ENCODE measurements around the gene STK24. TPM values are rescaled to one million over a fixed set of nuclear protein-coding genes. Genes with fewer than 3 reads are reported as not detected.

The STK24 gene
- total RNA-seq, 2 experiments from 2014 or later = 60.4 to 88.7 TPM

- intact Hi-C loops (cut with micrococcal nuclease; ENCODE audit: unreplicated experiment) = loop anchor here (2.0 to 5.0 kb wide), 2 partner anchors 41 to 82 kb away; no protein-coding TSS in a partner anchor
- peaks cover 66% of the 10 kb centered on the region for H3K79me2 ChIP-seq (ENCODE audit: insufficient read depth, low read depth, low read length)
- no peak for TF ChIP-seq EZH2phosphoT487 (IDR thresholded peaks at IDR 0.05; ENCODE audit: borderline replicate concordance, low read depth, low read length)
- TF ChIP-seq, protein P1, sequence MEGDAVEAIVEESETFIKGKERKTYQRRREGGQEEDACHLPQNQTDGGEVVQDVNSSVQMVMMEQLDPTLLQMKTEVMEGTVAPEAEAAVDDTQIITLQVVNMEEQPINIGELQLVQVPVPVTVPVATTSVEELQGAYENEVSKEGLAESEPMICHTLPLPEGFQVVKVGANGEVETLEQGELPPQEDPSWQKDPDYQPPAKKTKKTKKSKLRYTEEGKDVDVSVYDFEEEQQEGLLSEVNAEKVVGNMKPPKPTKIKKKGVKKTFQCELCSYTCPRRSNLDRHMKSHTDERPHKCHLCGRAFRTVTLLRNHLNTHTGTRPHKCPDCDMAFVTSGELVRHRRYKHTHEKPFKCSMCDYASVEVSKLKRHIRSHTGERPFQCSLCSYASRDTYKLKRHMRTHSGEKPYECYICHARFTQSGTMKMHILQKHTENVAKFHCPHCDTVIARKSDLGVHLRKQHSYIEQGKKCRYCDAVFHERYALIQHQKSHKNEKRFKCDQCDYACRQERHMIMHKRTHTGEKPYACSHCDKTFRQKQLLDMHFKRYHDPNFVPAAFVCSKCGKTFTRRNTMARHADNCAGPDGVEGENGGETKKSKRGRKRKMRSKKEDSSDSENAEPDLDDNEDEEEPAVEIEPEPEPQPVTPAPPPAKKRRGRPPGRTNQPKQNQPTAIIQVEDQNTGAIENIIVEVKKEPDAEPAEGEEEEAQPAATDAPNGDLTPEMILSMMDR (conservative IDR thresholded peaks at IDR 0.05; ENCODE audit: low read length) = no peak
- BruUV-seq (replicated peaks) = no TSS peak
- peak overlapping the region; percentile 51 for H3K4me3 ChIP-seq (ENCODE audit: low read depth, low read length, poor library complexity, severe bottlenecking)
- ChIA-PET CTCF (ENCODE audit: unreplicated experiment) (no interaction called here), POLR2A (interaction anchor here (1.6 to 3.2 kb wide), 2 partner anchors 19 to 83 kb away, joined by 4 to 16 read pairs; no protein-coding TSS in a partner anchor)
- peak overlapping the region; percentile 94 for H3K27ac ChIP-seq (ENCODE audit: low read depth, low read length, poor library complexity, severe bottlenecking)
- peak overlapping the region; percentile 74 for H3K4me2 ChIP-seq (ENCODE audit: low read length)
- DNase-seq (ENCODE audit: low spot score) = peak; percentile 83
- peaks cover 57% of the 10 kb centered on the region for H4K20me1 ChIP-seq (ENCODE audit: insufficient read depth, low read length)
- no peaks in the 10 kb centered on the region for H3K9me3 ChIP-seq (ENCODE audit: low read length)
- H3K4me1 ChIP-seq (ENCODE audit: insufficient read depth, low read length, poor library complexity, severe bottlenecking) = peaks cover 48% of the 10 kb centered on the region
- H3K9me2 ChIP-seq (ENCODE audit: insufficient read depth, low read length) = no peaks in the 10 kb centered on the region
- no peaks in the 10 kb centered on the region for H3K36me3 ChIP-seq (ENCODE audit: insufficient read depth, low read length)
- H2AFZ ChIP-seq (ENCODE audit: low read length) = no peak overlapping the region
Observed at GRCh38 chr13:98488736-98489135, 88.2 kb downstream of the STK24 start.

DNA sequence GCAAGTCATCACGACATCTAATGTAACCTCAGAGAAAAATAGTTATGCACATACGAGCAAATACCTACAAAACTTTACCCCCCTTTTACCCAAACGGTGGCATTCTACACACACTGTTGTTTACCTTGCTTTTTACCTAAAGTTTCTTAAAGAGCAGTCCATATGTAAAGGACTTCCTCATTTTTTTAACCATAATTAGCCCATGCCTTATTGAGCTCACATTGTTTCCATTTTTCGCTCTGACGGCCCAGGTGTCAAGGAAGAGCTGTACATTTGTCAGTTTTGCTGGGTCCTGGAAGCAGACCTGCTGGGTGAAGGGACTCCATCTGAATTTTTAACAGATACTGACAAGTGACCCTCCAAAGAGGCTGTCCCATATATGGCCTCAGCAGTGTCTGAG, 89.4 kb downstream of the STK24 start:
- H4K20me1 ChIP-seq (ENCODE audit: insufficient read depth, low read length) = peaks cover 57% of the 10 kb centered on the region
- CTCF ChIA-PET (ENCODE audit: unreplicated experiment) = interaction anchor here (0.6 to 1.0 kb wide), 4 partner anchors 11 to 95 kb away, joined by 3 to 6 read pairs (median 4); no protein-coding TSS in a partner anchor
- DNase-seq (ENCODE audit: low spot score) = peak; percentile 75
- POLR2A ChIA-PET = interaction anchor here (0.5 to 3.2 kb wide), 7 partner anchors 11 to 1409 kb away, joined by 3 to 16 read pairs (median 4); no protein-coding TSS in a partner anchor
- peak overlapping the region; percentile 74 for H3K4me2 ChIP-seq (ENCODE audit: low read length)
- intact Hi-C loops (cut with micrococcal nuclease; ENCODE audit: unreplicated experiment) = loop anchor here (5.0 kb wide), 1 partner anchor 40 kb away; no protein-coding TSS in a partner anchor
- H3K9me3 ChIP-seq (ENCODE audit: low read length) = no peaks in the 10 kb centered on the region
- TF ChIP-seq EZH2phosphoT487 (IDR thresholded peaks at IDR 0.05; ENCODE audit: borderline replicate concordance, low read depth, low read length) = no peak
- TF ChIP-seq, protein P1 (conservative IDR thresholded peaks at IDR 0.05; ENCODE audit: low read length) = no peak
- BruUV-seq (replicated peaks) = no TSS peak
- no peaks in the 10 kb centered on the region for H3K9me2 ChIP-seq (ENCODE audit: insufficient read depth, low read length)
- H3K36me3 ChIP-seq (ENCODE audit: insufficient read depth, low read length) = no peaks in the 10 kb centered on the region
- no peak overlapping the region for H2AFZ ChIP-seq (ENCODE audit: low read length)
- H3K79me2 ChIP-seq (ENCODE audit: insufficient read depth, low read depth, low read length) = peaks cover 62% of the 10 kb centered on the region
- H3K27ac ChIP-seq (ENCODE audit: low read depth, low read length, poor library complexity, severe bottlenecking) = peak overlapping the region; percentile 94
- H3K4me1 ChIP-seq (ENCODE audit: insufficient read depth, low read length, poor library complexity, severe bottlenecking) = peaks cover 48% of the 10 kb centered on the region
- peak overlapping the region; percentile 48 for H3K4me3 ChIP-seq (ENCODE audit: low read depth, low read length, poor library complexity, severe bottlenecking)

DNA sequence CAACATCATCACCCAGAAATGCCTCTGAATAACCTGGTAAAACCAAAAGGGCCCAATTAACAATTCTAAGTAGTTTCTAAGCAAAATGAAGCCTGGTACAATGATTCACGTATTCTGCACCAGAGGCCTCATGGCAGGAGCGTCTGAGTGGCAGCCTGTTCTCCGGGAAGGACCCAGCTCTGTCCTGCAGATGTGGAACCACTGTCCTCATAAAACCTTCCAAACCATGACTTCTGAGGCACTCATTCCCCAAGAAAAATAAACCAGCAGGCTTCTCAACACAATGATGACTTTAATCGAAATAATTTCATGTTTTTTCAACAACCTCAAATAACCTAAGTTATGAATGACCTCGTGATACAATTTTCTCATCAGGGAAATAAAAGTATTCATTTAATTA, 89.9 kb downstream of the STK24 start:
- no TSS peak for BruUV-seq (replicated peaks)
- H3K9me3 ChIP-seq (ENCODE audit: low read length) = no peaks in the 10 kb centered on the region
- CTCF ChIA-PET (ENCODE audit: unreplicated experiment) = no interaction called here

More for the DNA sequence above, 89.9 kb downstream of the STK24 start:
- peak overlapping the region; percentile 48 for H3K4me3 ChIP-seq (ENCODE audit: low read depth, low read length, poor library complexity, severe bottlenecking)
- H3K36me3 ChIP-seq (ENCODE audit: insufficient read depth, low read length) = no peaks in the 10 kb centered on the region
- POLR2A ChIA-PET = interaction anchor here (0.7 to 3.2 kb wide), 2 partner anchors 79 to 84 kb away, joined by 4 to 16 read pairs; no protein-coding TSS in a partner anchor
- TF ChIP-seq, protein P1 (conservative IDR thresholded peaks at IDR 0.05; ENCODE audit: low read length) = no peak
- no peak for TF ChIP-seq EZH2phosphoT487 (IDR thresholded peaks at IDR 0.05; ENCODE audit: borderline replicate concordance, low read depth, low read length)
- H4K20me1 ChIP-seq (ENCODE audit: insufficient read depth, low read length) = peaks cover 57% of the 10 kb centered on the region
- H2AFZ ChIP-seq (ENCODE audit: low read length) = no peak overlapping the region
- H3K9me2 ChIP-seq (ENCODE audit: insufficient read depth, low read length) = no peaks in the 10 kb centered on the region
- no peak for DNase-seq (ENCODE audit: low spot score)
- H3K27ac ChIP-seq (ENCODE audit: low read depth, low read length, poor library complexity, severe bottlenecking) = peak overlapping the region; percentile 94
- H3K4me1 ChIP-seq (ENCODE audit: insufficient read depth, low read length, poor library complexity, severe bottlenecking) = peaks cover 48% of the 10 kb centered on the region
- H3K79me2 ChIP-seq (ENCODE audit: insufficient read depth, low read depth, low read length) = peaks cover 58% of the 10 kb centered on the region
- H3K4me2 ChIP-seq (ENCODE audit: low read length) = peak overlapping the region; percentile 74
- intact Hi-C loops (cut with micrococcal nuclease; ENCODE audit: unreplicated experiment) = loop anchor here (5.0 kb wide), 1 partner anchor 40 kb away; no protein-coding TSS in a partner anchor

All from OCI-LY7 (cell line).